GM23248 (cell line): Measurements from ENCODE around the gene JMJD6. TPM values are rescaled to one million over a fixed set of nuclear protein-coding genes. Genes with fewer than 3 reads are reported as not detected.

Source experiments
- DNase-seq: peaks from one replicate; pipeline ENCODE4 v3.0.0-alpha.2; 2015
- H2AFZ ChIP-seq: fragments of 200-600 bp; sonication (generic); 2 replicates; pipeline ENCODE4 v1.6.1; 2016; ENCODE audit warnings: antibody characterized with exemption
- H3F3A ChIP-seq: fragments of 200-600 bp; sonication (generic); 2 replicates; pipeline ENCODE4 v1.6.1; 2016; ENCODE audit warnings: mild to moderate bottlenecking, antibody characterized with exemption, mixed run types; ENCODE audit not compliant: insufficient read depth
- H3K27ac ChIP-seq: fragments of 200-600 bp; sonication (generic); 2 replicates; pipeline ENCODE4 v1.5.1; 2016; ENCODE audit warnings: mild to moderate bottlenecking
- H3K27me3 ChIP-seq: fragments of 200-600 bp; sonication (generic); replicated peaks from 2 replicates; pipeline ENCODE4 v1.6.1; 2016; ENCODE audit warnings: mild to moderate bottlenecking; ENCODE audit not compliant: insufficient read depth
- H3K36me3 ChIP-seq: fragments of 200-600 bp; sonication (generic); 2 replicates; pipeline ENCODE4 v1.6.1; 2016; ENCODE audit warnings: low read depth, mild to moderate bottlenecking
- H3K4me1 ChIP-seq: fragments of 200-600 bp; sonication (generic); 2 replicates; pipeline ENCODE4 v1.6.1; 2016; ENCODE audit warnings: mild to moderate bottlenecking; ENCODE audit not compliant: insufficient read depth
- H3K4me2 ChIP-seq: fragments of 200-600 bp; sonication (generic); one replicate; pipeline ENCODE4 v1.6.1; 2016; ENCODE audit warnings: mild to moderate bottlenecking; ENCODE audit not compliant: unreplicated experiment
- H3K4me3 ChIP-seq: fragments of 200-600 bp; sonication (generic); 2 replicates; pipeline ENCODE4 v1.5.1; 2016; ENCODE audit warnings: mild to moderate bottlenecking
- H3K79me2 ChIP-seq: fragments of 200-600 bp; sonication (generic); 2 replicates; pipeline ENCODE4 v1.6.1; 2016; ENCODE audit warnings: mild to moderate bottlenecking; ENCODE audit not compliant: insufficient read depth
- H3K9ac ChIP-seq: fragments of 200-600 bp; sonication (generic); 2 replicates; pipeline ENCODE4 v1.6.1; 2016; ENCODE audit warnings: mild to moderate bottlenecking
- H3K9me2 ChIP-seq: fragments of 200-600 bp; sonication (generic); 2 replicates; pipeline ENCODE4 v1.6.1; 2016; ENCODE audit warnings: mixed run types, mild to moderate bottlenecking, moderate library complexity; ENCODE audit not compliant: insufficient read depth
- H3K9me3 ChIP-seq: fragments of 200-600 bp; sonication (generic); one replicate; pipeline ENCODE4 v1.6.1; 2017; ENCODE audit warnings: low read depth
- H4K20me1 ChIP-seq: fragments of 200-600 bp; sonication (generic); 2 replicates; pipeline ENCODE4 v1.6.0; 2016; ENCODE audit not compliant: insufficient read depth
- EZH2 ChIP-seq: fragments of 200-600 bp; sonication (generic); IDR thresholded peaks from 2 replicates; pipeline ENCODE4 v1.6.1; 2018; ENCODE audit warnings: antibody characterized with exemption, mild to moderate bottlenecking; ENCODE audit not compliant: insufficient read depth, poor library complexity, severe bottlenecking
- EZH2phosphoT487 ChIP-seq: fragments of 200-600 bp; sonication (generic); IDR thresholded peaks from 2 replicates; pipeline ENCODE4 v1.6.1; 2018; ENCODE audit warnings: antibody characterized with exemption, moderate library complexity, mild to moderate bottlenecking, low read depth; ENCODE audit not compliant: insufficient read depth
- WGBS, 2 experiments: methylation state at CpG; one replicate each; pipeline ENCODE4 v1.1.6; 2015 to 2017; ENCODE audit warnings: low lambda C conversion rate in 2 of 2, low coverage in 1 of 2; ENCODE audit errors: missing lambda C conversion rate in 2 of 2; 5-methylcytosine and 5-hydroxymethylcytosine counted together
- in situ Hi-C: fragments of 300-500 bp; cut with MboI; formaldehyde crosslinking; loops from 2 replicates; pipeline ENCODE4 v1.15.0; 2020
- polyA plus RNA-seq: library from polyadenylated mRNA; unstranded; fragments of >200 nt; fragmentation: Nextera tagmentation; extraction: Ambion mirVana; gene quantifications from 2 replicates; pipeline ENCODE4 v1.2.1, GENCODE V29; 2016
- total RNA-seq: library from RNA; depleted of rRNA; stranded (reverse); fragments of >200 nt; shearing (Covaris generic); gene quantifications from 2 replicates; pipeline ENCODE4 v1.2.3, GENCODE V29; 2014

JMJD6 gene
- total and polyA plus RNA-seq, 2 experiments from 2014 or later, result 19.0 to 40.0 TPM

GRCh38 chr17:76757256-76757655 lies 30.9 kb upstream of the JMJD6 start:
- Histone ChIP-seq H3K79me2 (no peaks in the 10 kb centered on the region), H3K4me1 (no peaks in the 10 kb centered on the region), H3K9me2 (no peaks in the 10 kb centered on the region), H3K27ac (no peak overlapping the region), H2AFZ (no peak overlapping the region), H3K36me3 (0 out of 2 replicates have a peak, but pooled peaks cover 6% of the 10 kb centered on the region), H3K9me3 (no peaks in the 10 kb centered on the region), H3F3A (no peaks in the 10 kb centered on the region), H3K27me3 (no peaks in the 10 kb centered on the region), H3K4me2 (no peak overlapping the region), H3K4me3 (no peak overlapping the region), H4K20me1 (no peaks in the 10 kb centered on the region), H3K9ac (no peak overlapping the region)
- in situ Hi-C loops, result no loop called here
- 98 to 99% methylated on average over 5 of the region's 5 CpGs for WGBS, 2 experiments
- DNase-seq, result no peak
- TF ChIP-seq EZH2 (no peak), EZH2phosphoT487 (no peak)

- no peak overlapping the region for H3K4me2 ChIP-seq
- no peak overlapping the region for H3K4me3 ChIP-seq
- H3K9me2 ChIP-seq, result no peaks in the 10 kb centered on the region
- in situ Hi-C loops, result no loop called here
- no peaks in the 10 kb centered on the region for H3F3A ChIP-seq
- 0 out of 2 replicates have a peak, but pooled peaks cover 6% of the 10 kb centered on the region for H3K36me3 ChIP-seq
- no peaks in the 10 kb centered on the region for H3K4me1 ChIP-seq
- H4K20me1 ChIP-seq, result no peaks in the 10 kb centered on the region
- no peak overlapping the region for H2AFZ ChIP-seq
- no peak overlapping the region for H3K9ac ChIP-seq
- H3K27ac ChIP-seq, result no peak overlapping the region
- TF ChIP-seq EZH2phosphoT487 (no peak), EZH2 (no peak)
- 98 to 100% methylated on average over 2 of the region's 2 CpGs for WGBS, 2 experiments
- no peaks in the 10 kb centered on the region for H3K79me2 ChIP-seq
- DNase-seq, result no peak
- no peaks in the 10 kb centered on the region for H3K9me3 ChIP-seq
- H3K27me3 ChIP-seq, result no peaks in the 10 kb centered on the region
These were observed 28.9 kb upstream of the JMJD6 start for GRCh38 chr17:76755285-76755684.

- Histone ChIP-seq H3K4me1 (no peaks in the 10 kb centered on the region), H3K9ac (no peak overlapping the region), H3K36me3 (0 out of 2 replicates have a peak, but pooled peaks cover 6% of the 10 kb centered on the region), H3K4me2 (no peak overlapping the region), H3K27me3 (no peaks in the 10 kb centered on the region), H3F3A (no peaks in the 10 kb centered on the region), H3K79me2 (no peaks in the 10 kb centered on the region), H3K4me3 (no peak overlapping the region), H3K27ac (no peak overlapping the region), H3K9me2 (no peaks in the 10 kb centered on the region), H4K20me1 (no peaks in the 10 kb centered on the region), H2AFZ (no peak overlapping the region), H3K9me3 (no peaks in the 10 kb centered on the region)
- TF ChIP-seq EZH2phosphoT487 (no peak), EZH2 (no peak)
- in situ Hi-C loops, result no loop called here
- 94 to 97% methylated on average over 11 to 12 of the region's 12 CpGs for WGBS, 2 experiments
- DNase-seq, result no peak
These were observed 26.9 kb upstream of the JMJD6 start for GRCh38 chr17:76753061-76753961.

- WGBS, 2 experiments, result 82 to 90% methylated on average over 4 of the region's 4 CpGs
- no peaks in the 10 kb centered on the region for H3K79me2 ChIP-seq
- H3F3A ChIP-seq, result no peaks in the 10 kb centered on the region
- H3K36me3 ChIP-seq, result 0 out of 2 replicates have a peak, but pooled peaks cover 3% of the 10 kb centered on the region
- no peaks in the 10 kb centered on the region for H4K20me1 ChIP-seq
- H3K27me3 ChIP-seq, result no peaks in the 10 kb centered on the region
- H3K9ac ChIP-seq, result no peak overlapping the region
- in situ Hi-C loops, result no loop called here
- no peak for TF ChIP-seq EZH2
- H3K9me3 ChIP-seq, result no peaks in the 10 kb centered on the region
- H3K4me1 ChIP-seq, result no peaks in the 10 kb centered on the region
- no peak overlapping the region for H2AFZ ChIP-seq
- no peaks in the 10 kb centered on the region for H3K9me2 ChIP-seq
- no peak overlapping the region for H3K4me3 ChIP-seq
- no peak for DNase-seq
- H3K4me2 ChIP-seq, result no peak overlapping the region
- no peak overlapping the region for H3K27ac ChIP-seq
These were observed 25.6 kb upstream of the JMJD6 start for GRCh38 chr17:76752006-76752405.
